ENCODE results near the gene CDH4.

CDH4 gene

DNA sequence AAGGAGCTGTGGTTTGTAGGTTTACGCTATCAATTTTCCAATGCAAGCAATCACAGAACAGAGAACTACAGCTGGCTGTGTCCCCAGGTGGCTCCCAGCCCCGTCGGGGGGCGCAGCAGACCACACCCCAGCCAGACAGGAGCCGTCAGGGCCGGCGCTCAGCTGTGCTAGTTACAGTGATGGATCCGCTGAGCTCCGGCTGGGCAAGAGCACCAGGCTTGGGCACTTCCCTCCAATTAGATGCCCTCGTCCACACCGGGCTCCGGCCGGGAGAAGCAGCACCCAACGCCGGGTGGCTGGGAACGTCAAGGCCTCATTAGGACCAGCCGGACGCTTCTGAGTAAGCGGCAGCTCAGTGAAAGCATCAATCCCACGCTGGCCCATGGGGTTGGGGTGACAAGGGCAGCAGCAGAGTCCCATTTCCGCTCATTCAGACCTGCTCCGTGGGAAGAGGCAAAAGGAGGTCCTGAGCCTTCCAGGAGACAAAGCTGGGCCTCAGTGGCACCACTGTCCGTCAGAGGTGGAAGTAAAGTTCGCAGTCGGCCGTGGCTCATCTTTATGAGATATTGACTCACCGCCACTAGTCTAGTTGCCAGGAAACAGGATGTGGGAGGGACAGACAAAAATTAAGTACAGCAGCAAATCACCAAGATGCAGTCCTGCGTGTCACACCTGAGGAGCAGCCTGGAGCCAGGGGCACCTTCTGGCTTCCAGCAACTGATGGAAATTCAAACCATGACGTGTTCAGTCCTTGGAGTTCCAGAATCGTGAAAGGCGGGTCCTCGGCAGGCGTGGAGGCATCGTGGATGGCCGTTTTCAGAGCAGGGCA lies 649.5 kb downstream of the CDH4 start:
- no peak overlapping the region for H2AK5ac ChIP-seq (ENCODE audit: low read length)
- H3K18ac ChIP-seq (ENCODE audit: low read length): no peak overlapping the region
- no peak overlapping the region for H3K9ac ChIP-seq (ENCODE audit: low read length)
- H3K4me3 ChIP-seq (ENCODE audit: low read length): no peak overlapping the region
- H2BK120ac ChIP-seq (ENCODE audit: low read depth, low read length): no peak overlapping the region
- no peak overlapping the region for H3K27ac ChIP-seq (ENCODE audit: low read depth, low read length)
- no peak overlapping the region for H3K4me2 ChIP-seq (ENCODE audit: low read length)
- no peaks in the 10 kb centered on the region for H3K4me1 ChIP-seq (ENCODE audit: control insufficient read depth, low read depth, low read length)
- H4K8ac ChIP-seq (ENCODE audit: low read depth, low read length): no peak overlapping the region
- no peaks in the 10 kb centered on the region for H3K79me1 ChIP-seq (ENCODE audit: low read length)
- H2BK5ac ChIP-seq (ENCODE audit: low read length): no peak overlapping the region
- H3K79me2 ChIP-seq (ENCODE audit: control insufficient read depth, insufficient read depth, low read length): no peaks in the 10 kb centered on the region
- no peaks in the 10 kb centered on the region for H3K36me3 ChIP-seq (ENCODE audit: control insufficient read depth, insufficient read depth, low read length)
- H2BK15ac ChIP-seq (replicated peaks; ENCODE audit: low read depth): no peak overlapping the region
- no peak for DNase-seq
- H3K27me3 ChIP-seq (ENCODE audit: insufficient read depth, low read length, poor library complexity): no peaks in the 10 kb centered on the region
- no peak overlapping the region for H3K56ac ChIP-seq (ENCODE audit: low read length)
- WGBS (ENCODE audit: extremely low coverage, insufficient coverage, low lambda C conversion rate): no CpG with 5 or more reads among the region's 35 CpGs
- H4K5ac ChIP-seq (ENCODE audit: low read length): no peak overlapping the region
- no peak overlapping the region for H3K23ac ChIP-seq (ENCODE audit: low read length)
- H3K4ac ChIP-seq (ENCODE audit: low read depth, low read length): no peak overlapping the region

DNA sequence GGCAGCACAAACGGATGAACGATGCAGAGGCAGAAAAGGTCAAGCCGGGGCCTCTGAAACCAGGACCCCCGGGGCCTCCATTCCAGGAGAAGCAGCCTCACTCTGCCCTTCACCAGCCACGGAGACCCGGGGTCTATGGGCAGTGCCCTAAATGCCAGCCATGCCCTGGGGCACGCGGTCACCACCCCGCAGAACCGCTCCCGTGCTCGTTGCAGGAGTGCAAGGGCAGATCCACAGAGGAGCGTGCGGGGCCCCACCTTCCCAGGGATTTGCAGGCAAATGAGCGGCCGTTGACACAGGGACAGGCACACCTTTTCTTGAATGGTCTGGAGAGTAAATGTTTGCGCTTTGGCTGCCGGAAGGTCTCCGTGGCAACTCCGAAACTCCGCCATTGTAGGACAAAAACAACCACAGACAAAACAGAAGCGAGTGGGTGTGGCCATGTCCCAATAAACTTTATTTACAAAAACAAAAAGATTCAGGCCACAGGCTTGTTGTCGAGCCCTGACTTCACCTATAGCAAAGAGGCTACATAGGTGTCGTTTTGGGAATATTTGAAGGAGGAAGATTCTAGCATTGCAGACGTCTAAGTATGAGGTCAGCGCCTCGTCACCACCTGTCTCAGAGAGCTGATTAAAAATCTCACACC lies 650.3 kb downstream of the CDH4 start:
- H3K79me1 ChIP-seq (ENCODE audit: low read length): no peaks in the 10 kb centered on the region
- no peak overlapping the region for H4K5ac ChIP-seq (ENCODE audit: low read length)
- no peak overlapping the region for H3K27ac ChIP-seq (ENCODE audit: low read depth, low read length)
- no peak overlapping the region for H2BK5ac ChIP-seq (ENCODE audit: low read length)
- no peak overlapping the region for H3K23ac ChIP-seq (ENCODE audit: low read length)
- no peaks in the 10 kb centered on the region for H3K4me1 ChIP-seq (ENCODE audit: control insufficient read depth, low read depth, low read length)
- WGBS (ENCODE audit: extremely low coverage, insufficient coverage, low lambda C conversion rate): no CpG with 5 or more reads among the region's 27 CpGs
- H3K79me2 ChIP-seq (ENCODE audit: control insufficient read depth, insufficient read depth, low read length): no peaks in the 10 kb centered on the region
- no peak overlapping the region for H3K56ac ChIP-seq (ENCODE audit: low read length)
- no peak overlapping the region for H3K4me3 ChIP-seq (ENCODE audit: low read length)
- H3K4me2 ChIP-seq (ENCODE audit: low read length): no peak overlapping the region
- H2BK15ac ChIP-seq (replicated peaks; ENCODE audit: low read depth): no peak overlapping the region
- H3K27me3 ChIP-seq (ENCODE audit: insufficient read depth, low read length, poor library complexity): no peaks in the 10 kb centered on the region
- no peak overlapping the region for H4K8ac ChIP-seq (ENCODE audit: low read depth, low read length)
- no peak overlapping the region for H3K18ac ChIP-seq (ENCODE audit: low read length)
- no peaks in the 10 kb centered on the region for H3K36me3 ChIP-seq (ENCODE audit: control insufficient read depth, insufficient read depth, low read length)
- H2BK120ac ChIP-seq (ENCODE audit: low read depth, low read length): no peak overlapping the region
- H3K9ac ChIP-seq (ENCODE audit: low read length): no peak overlapping the region
- no peak overlapping the region for H3K4ac ChIP-seq (ENCODE audit: low read depth, low read length)
- H2AK5ac ChIP-seq (ENCODE audit: low read length): no peak overlapping the region
- peak; percentile 27 for DNase-seq

- Histone ChIP-seq H3K18ac (ENCODE audit: low read length) (no peak overlapping the region), H4K5ac (ENCODE audit: low read length) (no peak overlapping the region), H2BK15ac (replicated peaks; ENCODE audit: low read depth) (no peak overlapping the region), H3K23ac (ENCODE audit: low read length) (no peak overlapping the region), H2BK5ac (ENCODE audit: low read length) (no peak overlapping the region), H2AK5ac (ENCODE audit: low read length) (no peak overlapping the region), H3K56ac (ENCODE audit: low read length) (no peak overlapping the region), H3K4me2 (ENCODE audit: low read length) (no peak overlapping the region), H2BK120ac (ENCODE audit: low read depth, low read length) (no peak overlapping the region), H3K9ac (ENCODE audit: low read length) (no peak overlapping the region), H3K79me2 (ENCODE audit: control insufficient read depth, insufficient read depth, low read length) (no peaks in the 10 kb centered on the region), H3K36me3 (ENCODE audit: control insufficient read depth, insufficient read depth, low read length) (no peaks in the 10 kb centered on the region), H3K4me1 (ENCODE audit: control insufficient read depth, low read depth, low read length) (no peaks in the 10 kb centered on the region), H3K4me3 (ENCODE audit: low read length) (no peak overlapping the region), H3K27me3 (ENCODE audit: insufficient read depth, low read length, poor library complexity) (no peaks in the 10 kb centered on the region), H3K27ac (ENCODE audit: low read depth, low read length) (no peak overlapping the region), H4K8ac (ENCODE audit: low read depth, low read length) (no peak overlapping the region), H3K4ac (ENCODE audit: low read depth, low read length) (no peak overlapping the region), H3K79me1 (ENCODE audit: low read length) (no peaks in the 10 kb centered on the region)
- WGBS (ENCODE audit: extremely low coverage, insufficient coverage, low lambda C conversion rate): no CpG with 5 or more reads among the region's 26 CpGs
- DNase-seq: no peak
Measured at GRCh38 chr20:61903575-61904340, 651.7 kb downstream of the CDH4 start.

GRCh38 chr20:61904456-61904855 lies 652.4 kb downstream of the CDH4 start:
- Histone ChIP-seq H2BK15ac (replicated peaks; ENCODE audit: low read depth) (no peak overlapping the region), H3K79me2 (ENCODE audit: control insufficient read depth, insufficient read depth, low read length) (no peaks in the 10 kb centered on the region), H2BK5ac (ENCODE audit: low read length) (no peak overlapping the region), H3K4me2 (ENCODE audit: low read length) (no peak overlapping the region), H3K4me1 (ENCODE audit: control insufficient read depth, low read depth, low read length) (no peaks in the 10 kb centered on the region), H2AK5ac (ENCODE audit: low read length) (no peak overlapping the region), H3K9ac (ENCODE audit: low read length) (no peak overlapping the region), H3K56ac (ENCODE audit: low read length) (no peak overlapping the region), H4K8ac (ENCODE audit: low read depth, low read length) (no peak overlapping the region), H3K36me3 (ENCODE audit: control insufficient read depth, insufficient read depth, low read length) (no peaks in the 10 kb centered on the region), H2BK120ac (ENCODE audit: low read depth, low read length) (no peak overlapping the region), H3K27me3 (ENCODE audit: insufficient read depth, low read length, poor library complexity) (no peaks in the 10 kb centered on the region), H3K4ac (ENCODE audit: low read depth, low read length) (no peak overlapping the region), H3K4me3 (ENCODE audit: low read length) (no peak overlapping the region), H3K23ac (ENCODE audit: low read length) (no peak overlapping the region), H3K18ac (ENCODE audit: low read length) (no peak overlapping the region), H3K27ac (ENCODE audit: low read depth, low read length) (no peak overlapping the region), H4K5ac (ENCODE audit: low read length) (no peak overlapping the region), H3K79me1 (ENCODE audit: low read length) (no peaks in the 10 kb centered on the region)
- DNase-seq: no peak
- WGBS (ENCODE audit: extremely low coverage, insufficient coverage, low lambda C conversion rate): no CpG with 5 or more reads among the region's 14 CpGs

GRCh38 chr20:61905781-61906523 lies 653.9 kb downstream of the CDH4 start:
- Histone ChIP-seq H3K4me1 (ENCODE audit: control insufficient read depth, low read depth, low read length) (no peaks in the 10 kb centered on the region), H3K27ac (ENCODE audit: low read depth, low read length) (no peak overlapping the region)

More at GRCh38 chr20:61905781-61906523, 653.9 kb downstream of the CDH4 start:
- Histone ChIP-seq H4K8ac (ENCODE audit: low read depth, low read length) (no peak overlapping the region), H2BK5ac (ENCODE audit: low read length) (no peak overlapping the region), H2BK15ac (replicated peaks; ENCODE audit: low read depth) (no peak overlapping the region), H3K79me1 (ENCODE audit: low read length) (no peaks in the 10 kb centered on the region), H2AK5ac (ENCODE audit: low read length) (no peak overlapping the region), H3K23ac (ENCODE audit: low read length) (no peak overlapping the region), H3K36me3 (ENCODE audit: control insufficient read depth, insufficient read depth, low read length) (no peaks in the 10 kb centered on the region), H3K4me3 (ENCODE audit: low read length) (no peak overlapping the region), H3K9ac (ENCODE audit: low read length) (no peak overlapping the region), H3K4me2 (ENCODE audit: low read length) (no peak overlapping the region), H3K27me3 (ENCODE audit: insufficient read depth, low read length, poor library complexity) (no peaks in the 10 kb centered on the region), H3K4ac (ENCODE audit: low read depth, low read length) (no peak overlapping the region), H3K56ac (ENCODE audit: low read length) (no peak overlapping the region), H4K5ac (ENCODE audit: low read length) (no peak overlapping the region), H2BK120ac (ENCODE audit: low read depth, low read length) (no peak overlapping the region), H3K18ac (ENCODE audit: low read length) (no peak overlapping the region), H3K79me2 (ENCODE audit: control insufficient read depth, insufficient read depth, low read length) (no peaks in the 10 kb centered on the region)
- WGBS (ENCODE audit: extremely low coverage, insufficient coverage, low lambda C conversion rate): no CpG with 5 or more reads among the region's 15 CpGs
- no peak for DNase-seq

Measured in mesendoderm (in vitro differentiated cells).